NCI-H345 treated with DMSO at 0.1 percent for 48 hours (cell line): ENCODE results near the gene S100A2.
"Not testable (repeated sequence)": the region's sequence is repeated elsewhere in the genome, so short reads cannot be mapped to it uniquely, and the experiment has no call there.

ENCODE experiments used
- DNase-seq: peaks from one replicate; lab custom pipeline; 2025; ENCODE audit not compliant: unreplicated experiment; lab: John Stamatoyannopoulos, UW

S100A2 gene

DNA sequence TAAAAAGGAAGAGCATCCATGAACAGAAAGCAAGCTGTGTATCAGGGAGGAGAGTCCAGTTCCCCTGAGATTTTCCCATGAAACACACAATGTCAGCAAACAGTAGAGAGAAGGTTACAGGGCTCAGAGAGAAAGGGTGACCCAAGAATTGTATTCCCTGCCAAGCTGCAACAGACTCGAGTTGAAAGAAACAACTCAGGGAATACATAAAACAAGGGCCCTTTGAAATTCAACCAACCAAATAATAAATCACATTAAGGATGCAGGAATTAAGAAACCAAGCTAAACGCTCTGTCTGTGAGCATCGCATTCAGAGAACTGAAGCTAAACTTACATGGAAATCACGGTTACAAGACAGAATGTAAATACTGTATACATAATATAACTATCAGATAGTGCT lies 27.1 kb upstream of the S100A2 start:
- no peak for DNase-seq

- no peak for DNase-seq
Measured at GRCh38 chr1:153588482-153588881, 22.8 kb upstream of the S100A2 start.

DNA sequence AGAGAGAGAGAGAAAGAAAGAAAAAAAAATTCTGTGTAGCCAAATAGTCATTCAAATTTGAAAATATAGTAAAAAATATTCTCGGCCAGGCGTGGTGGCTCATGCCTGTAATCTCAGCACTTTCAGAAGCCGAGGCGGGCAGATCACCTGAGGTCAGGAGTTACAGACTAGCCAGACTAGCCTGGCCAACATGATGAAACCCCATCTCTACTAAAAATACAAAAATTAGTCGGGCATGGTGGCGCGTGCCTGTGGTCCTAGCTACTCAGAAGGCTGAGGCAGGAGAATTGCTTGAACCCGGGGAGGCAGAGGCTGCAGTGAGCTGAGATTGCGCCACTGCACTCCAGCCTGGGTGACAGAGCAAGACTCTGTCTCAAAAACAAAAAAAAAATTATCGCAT lies 22.4 kb upstream of the S100A2 start:
- DNase-seq = not testable (repeated sequence)

GRCh38 chr1:153587314-153587713 lies 21.7 kb upstream of the S100A2 start:
- no peak for DNase-seq

DNA sequence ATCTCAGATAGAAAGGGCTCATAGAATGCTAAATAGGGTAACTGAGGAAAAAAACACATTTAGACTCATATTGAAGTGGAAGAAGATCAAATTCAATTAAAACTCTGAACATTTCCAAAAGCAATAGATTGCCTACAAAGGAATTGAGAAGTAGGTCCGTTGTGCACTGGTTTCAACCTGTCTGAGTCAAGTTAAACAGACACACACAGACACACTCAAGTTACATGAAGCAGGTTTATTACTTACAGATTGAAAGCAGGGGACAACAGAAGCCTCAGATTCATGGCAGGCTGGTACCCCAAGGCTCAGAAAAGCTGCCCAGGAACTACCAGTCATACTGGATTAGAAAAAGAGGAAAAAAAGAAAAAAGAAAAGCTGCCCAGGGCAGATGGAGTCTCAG lies 20.7 kb upstream of the S100A2 start:
- DNase-seq = no peak

GRCh38 chr1:153585006-153585405 lies 19.4 kb upstream of the S100A2 start:
- no peak for DNase-seq

DNA sequence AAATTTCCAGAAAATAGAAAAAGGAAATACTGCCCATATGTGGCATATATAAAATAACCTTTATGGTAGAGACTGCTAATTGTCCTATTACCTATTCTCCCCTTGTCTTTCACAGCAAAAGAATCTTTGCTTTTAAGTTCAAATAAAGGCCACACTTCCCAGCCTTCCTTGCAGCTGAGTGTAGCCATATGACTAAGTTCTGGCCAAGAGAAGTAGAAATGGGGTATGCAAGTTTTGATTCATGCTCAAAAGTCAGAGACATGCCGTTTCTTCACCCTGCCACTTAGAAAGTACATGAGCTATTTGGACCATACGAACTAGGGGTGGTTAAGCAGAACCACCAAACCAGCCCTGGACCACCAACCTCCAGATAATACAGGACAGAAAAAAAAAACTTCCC lies 18.3 kb upstream of the S100A2 start:
- no peak for DNase-seq

DNA sequence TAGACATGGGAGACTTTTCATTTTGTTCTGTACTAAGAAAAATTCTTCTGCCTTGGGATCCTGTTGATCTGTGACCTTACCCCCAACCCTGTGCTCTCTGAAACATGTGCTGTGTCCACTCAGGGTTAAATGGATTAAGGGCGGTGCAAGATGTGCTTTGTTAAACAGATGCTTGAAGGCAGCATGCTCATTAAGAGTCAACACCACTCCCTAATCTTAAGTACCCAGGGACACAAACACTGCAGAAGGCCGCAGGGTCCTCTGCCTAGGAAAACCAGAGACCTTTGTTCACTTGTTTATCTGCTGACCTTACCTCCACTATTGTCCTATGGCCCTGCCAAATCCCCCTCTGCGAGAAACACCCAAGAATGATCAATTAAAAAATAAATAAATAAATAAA lies 17.9 kb upstream of the S100A2 start:
- not testable (repeated sequence) for DNase-seq

DNA sequence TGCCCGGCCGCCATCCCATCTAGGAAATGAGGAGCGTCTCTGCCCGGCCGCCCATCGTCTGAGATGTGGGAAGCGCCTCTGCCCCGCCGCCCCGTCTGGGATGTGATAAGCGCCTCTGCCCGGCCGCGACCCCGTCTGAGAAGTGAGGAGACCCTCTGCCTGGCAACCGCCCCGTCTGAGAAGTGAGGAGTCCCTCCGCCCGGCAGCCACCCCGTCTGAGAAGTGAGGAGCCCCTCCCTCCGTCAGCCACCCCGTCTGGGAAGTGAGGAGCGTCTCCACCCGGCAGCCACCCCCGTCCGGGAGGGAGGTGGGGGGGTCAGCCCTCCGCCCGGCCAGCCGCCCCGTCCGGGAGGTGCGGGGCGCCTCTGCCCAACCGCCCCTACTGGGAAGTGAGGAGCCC lies 17.2 kb upstream of the S100A2 start:
- DNase-seq = not testable (repeated sequence)

- no peak for DNase-seq
Measured at GRCh38 chr1:153578936-153579335, 13.3 kb upstream of the S100A2 start.

- no peak for DNase-seq
Measured at GRCh38 chr1:153578490-153578889, 12.8 kb upstream of the S100A2 start.

DNA sequence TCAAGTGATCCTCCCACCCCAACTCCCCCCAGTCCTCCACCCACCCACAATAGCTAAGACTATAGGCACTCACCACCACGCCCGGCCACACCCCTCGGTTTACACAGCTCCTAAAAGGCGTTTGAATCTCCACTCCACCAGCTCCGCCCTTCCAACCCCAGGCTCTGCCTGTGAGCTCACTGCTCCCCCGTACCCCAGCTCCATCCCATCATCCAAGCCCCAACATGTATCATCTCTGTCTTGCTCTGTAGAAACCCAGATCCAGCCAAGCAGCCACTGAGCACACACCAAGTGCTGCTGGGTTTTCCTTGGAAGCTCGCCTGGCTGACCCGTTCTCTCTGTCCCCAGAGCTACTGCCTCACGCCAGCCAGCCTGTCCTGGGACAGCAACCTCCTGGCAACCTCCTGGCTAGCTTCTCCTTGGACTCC lies 12.0 kb upstream of the S100A2 start:
- DNase-seq = no peak

GRCh38 chr1:153577138-153577537 lies 11.5 kb upstream of the S100A2 start:
- no peak for DNase-seq

- DNase-seq = not testable (repeated sequence)
Measured at GRCh38 chr1:153575497-153575896, 9.9 kb upstream of the S100A2 start.

- DNase-seq = not testable (repeated sequence)
Measured at GRCh38 chr1:153575081-153575491, 9.4 kb upstream of the S100A2 start.

- no peak for DNase-seq
Measured at GRCh38 chr1:153573351-153573750, 7.7 kb upstream of the S100A2 start.

DNA sequence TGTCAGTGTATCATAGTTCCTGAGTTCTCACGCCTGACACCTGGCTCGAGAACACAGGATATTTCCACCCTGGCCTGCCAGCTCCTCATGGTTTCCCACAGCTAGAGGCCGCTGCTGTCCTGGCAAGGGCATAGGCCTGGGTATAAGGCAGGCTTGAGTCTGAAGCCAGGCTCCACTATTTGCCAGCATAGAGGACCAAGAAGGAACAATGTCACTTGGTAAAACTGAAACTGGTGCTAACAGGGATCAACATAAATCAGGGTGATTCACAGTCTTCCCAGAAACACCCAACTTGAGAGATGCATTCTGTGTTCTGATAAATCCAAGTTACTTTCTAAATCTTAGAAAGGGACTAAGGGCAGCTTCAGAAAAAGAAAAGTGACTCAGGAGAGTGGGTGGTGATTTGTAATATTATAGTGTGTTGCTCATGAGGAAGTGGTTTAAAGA lies 6.9 kb upstream of the S100A2 start:
- peak; percentile 13 for DNase-seq

DNA sequence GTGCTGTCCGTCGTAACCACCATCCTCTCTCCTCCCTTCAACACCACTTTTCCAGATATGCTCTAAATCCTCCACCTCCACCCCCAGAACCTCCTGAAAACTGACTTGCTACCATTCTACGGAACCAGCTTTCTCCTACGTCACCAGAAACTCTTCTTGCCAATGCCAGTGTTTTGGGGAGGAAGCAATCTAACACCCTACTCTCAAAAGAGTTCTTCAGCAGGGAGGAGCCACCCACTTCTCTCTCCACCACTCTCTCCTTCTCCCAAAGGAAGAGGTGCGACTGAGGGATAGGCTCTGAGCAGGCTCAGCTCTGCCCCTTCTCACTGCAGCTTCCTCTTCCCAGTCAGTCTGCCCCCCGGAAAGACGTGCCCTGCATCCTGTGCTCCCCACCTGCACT lies 6.1 kb upstream of the S100A2 start:
- DNase-seq = no peak

GRCh38 chr1:153570874-153571273 lies 5.2 kb upstream of the S100A2 start:
- no peak for DNase-seq

- no peak for DNase-seq
Measured at GRCh38 chr1:153569465-153569864, 3.8 kb upstream of the S100A2 start.

DNA sequence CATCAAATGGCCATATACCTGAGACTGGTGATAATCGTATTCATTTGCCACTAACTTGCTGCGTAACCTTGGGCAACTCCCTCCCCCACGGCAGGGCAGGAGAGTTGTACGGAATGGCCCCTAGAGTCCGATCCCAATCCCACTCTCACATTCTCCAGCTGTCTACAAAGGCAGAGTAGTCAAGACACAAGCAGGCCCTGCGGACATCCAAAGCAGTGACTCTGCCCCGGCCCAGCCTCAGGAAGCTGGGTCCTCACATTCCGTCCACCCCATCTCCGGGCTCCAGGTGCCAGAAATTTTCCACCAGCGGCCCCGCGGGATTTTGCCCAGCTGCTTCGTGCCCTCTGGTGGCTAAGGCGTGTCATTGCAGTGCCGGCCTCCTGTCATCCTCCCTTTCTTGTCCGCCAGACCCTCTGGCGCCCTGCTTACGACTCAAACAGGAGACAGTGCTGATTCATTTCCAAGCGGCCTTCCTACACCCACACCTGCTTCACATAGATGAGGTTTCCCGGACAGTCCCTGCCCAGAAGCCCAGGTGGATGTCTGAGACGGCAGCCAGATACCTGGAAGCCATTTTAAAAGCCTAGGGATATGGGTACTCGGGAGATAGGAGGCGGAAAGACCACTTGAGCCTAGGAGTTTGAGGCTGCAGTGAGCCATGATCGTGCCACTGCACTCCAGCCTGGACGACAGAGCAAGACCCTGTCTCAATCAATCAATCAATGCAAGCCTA lies 2.9 kb upstream of the S100A2 start:
- peak; percentile 98 for DNase-seq

DNA sequence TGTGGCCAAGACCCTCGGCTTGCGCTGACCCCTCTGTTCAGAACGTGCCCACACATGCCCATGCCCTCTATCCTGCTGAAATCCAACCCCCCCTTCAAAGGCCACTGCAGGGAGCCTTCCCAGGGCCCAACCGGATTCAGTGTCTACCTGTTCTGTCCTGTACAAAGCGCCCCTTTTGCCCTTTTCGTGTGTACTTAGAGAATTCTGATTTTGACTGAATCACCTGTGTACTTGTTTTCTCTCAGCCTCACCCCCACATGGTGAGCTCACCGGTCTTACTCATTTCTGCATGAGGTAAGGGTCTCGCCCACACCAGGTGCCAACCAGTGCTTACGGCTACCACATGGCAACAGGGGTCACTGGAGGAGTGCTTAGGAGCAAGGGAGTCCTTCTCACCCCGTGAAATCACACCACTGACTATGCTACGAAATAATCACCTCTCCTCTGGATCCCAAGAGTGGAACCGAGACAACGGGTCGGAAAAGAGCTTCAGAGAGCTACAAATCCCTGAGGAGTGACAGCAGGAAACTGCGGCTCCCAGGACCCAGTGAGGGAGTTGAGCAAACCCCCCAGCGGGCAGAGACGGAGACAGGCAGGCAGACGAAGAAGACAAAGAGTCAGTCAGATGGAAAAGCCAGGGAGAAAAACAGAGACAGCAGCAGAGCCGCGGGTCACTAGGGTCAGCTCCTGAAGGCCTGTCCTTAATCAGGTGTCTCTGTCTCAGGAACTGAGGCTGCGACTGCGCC lies 2.1 kb upstream of the S100A2 start:
- DNase-seq = no peak
